ENCODE results near the gene TMX2.

DNA sequence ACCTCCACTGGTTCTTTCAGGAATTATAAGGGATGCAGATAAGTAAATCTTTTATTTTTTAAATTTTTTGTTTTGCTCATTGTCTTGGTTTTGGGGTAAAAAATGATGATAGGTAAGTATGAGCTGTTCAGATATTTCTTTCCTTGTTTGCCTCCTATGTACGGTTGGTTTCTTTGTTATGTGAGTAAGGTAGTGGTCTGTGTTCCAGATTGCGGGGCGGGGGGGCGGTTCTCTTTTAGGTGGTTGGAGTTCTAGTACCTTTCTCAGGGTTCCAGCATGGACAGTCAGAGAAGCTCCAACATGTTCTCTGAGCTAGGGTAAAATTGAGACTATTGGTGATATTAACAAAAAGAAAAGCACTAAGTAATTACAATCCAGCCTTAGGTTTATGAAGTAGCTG is 51.6 kb downstream of the TMX2 start:
- TF ChIP-seq, protein P1, sequence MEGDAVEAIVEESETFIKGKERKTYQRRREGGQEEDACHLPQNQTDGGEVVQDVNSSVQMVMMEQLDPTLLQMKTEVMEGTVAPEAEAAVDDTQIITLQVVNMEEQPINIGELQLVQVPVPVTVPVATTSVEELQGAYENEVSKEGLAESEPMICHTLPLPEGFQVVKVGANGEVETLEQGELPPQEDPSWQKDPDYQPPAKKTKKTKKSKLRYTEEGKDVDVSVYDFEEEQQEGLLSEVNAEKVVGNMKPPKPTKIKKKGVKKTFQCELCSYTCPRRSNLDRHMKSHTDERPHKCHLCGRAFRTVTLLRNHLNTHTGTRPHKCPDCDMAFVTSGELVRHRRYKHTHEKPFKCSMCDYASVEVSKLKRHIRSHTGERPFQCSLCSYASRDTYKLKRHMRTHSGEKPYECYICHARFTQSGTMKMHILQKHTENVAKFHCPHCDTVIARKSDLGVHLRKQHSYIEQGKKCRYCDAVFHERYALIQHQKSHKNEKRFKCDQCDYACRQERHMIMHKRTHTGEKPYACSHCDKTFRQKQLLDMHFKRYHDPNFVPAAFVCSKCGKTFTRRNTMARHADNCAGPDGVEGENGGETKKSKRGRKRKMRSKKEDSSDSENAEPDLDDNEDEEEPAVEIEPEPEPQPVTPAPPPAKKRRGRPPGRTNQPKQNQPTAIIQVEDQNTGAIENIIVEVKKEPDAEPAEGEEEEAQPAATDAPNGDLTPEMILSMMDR (IDR thresholded peaks at IDR 0.05 in 2 of 3, conservative IDR thresholded peaks at IDR 0.05 in 1 of 3; ENCODE audit: control insufficient read depth in 2 of 3, extremely low read depth in 1 of 3, insufficient read depth in 1 of 3, low read depth in 3 of 3, low read length in 3 of 3): no peak
- TF ChIP-seq TAF1 (IDR thresholded peaks at IDR 0.05; ENCODE audit: borderline replicate concordance, low read depth, low read length): no peak
- TF ChIP-seq, protein P2, sequence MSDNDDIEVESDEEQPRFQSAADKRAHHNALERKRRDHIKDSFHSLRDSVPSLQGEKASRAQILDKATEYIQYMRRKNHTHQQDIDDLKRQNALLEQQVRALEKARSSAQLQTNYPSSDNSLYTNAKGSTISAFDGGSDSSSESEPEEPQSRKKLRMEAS (IDR thresholded peaks at IDR 0.05; ENCODE audit: low read depth, low read length): no peak
- TF ChIP-seq NFYB (IDR thresholded peaks at IDR 0.05; ENCODE audit: insufficient read depth, low read depth, low read length): no peak
- TF ChIP-seq EP300 (IDR thresholded peaks at IDR 0.05; ENCODE audit: borderline replicate concordance in 1 of 2, control insufficient read depth in 1 of 2, low read depth in 2 of 2, low read length in 2 of 2): no peak
- TF ChIP-seq CHD2 (IDR thresholded peaks at IDR 0.05; ENCODE audit: borderline replicate concordance, low read depth, low read length): no peak
- TF ChIP-seq, protein P3, sequence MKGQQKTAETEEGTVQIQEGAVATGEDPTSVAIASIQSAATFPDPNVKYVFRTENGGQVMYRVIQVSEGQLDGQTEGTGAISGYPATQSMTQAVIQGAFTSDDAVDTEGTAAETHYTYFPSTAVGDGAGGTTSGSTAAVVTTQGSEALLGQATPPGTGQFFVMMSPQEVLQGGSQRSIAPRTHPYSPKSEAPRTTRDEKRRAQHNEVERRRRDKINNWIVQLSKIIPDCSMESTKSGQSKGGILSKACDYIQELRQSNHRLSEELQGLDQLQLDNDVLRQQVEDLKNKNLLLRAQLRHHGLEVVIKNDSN (IDR thresholded peaks at IDR 0.05; ENCODE audit: borderline replicate concordance, extremely low read length, insufficient read depth, low read depth, low read length): no peak
- TF ChIP-seq, protein P4, sequence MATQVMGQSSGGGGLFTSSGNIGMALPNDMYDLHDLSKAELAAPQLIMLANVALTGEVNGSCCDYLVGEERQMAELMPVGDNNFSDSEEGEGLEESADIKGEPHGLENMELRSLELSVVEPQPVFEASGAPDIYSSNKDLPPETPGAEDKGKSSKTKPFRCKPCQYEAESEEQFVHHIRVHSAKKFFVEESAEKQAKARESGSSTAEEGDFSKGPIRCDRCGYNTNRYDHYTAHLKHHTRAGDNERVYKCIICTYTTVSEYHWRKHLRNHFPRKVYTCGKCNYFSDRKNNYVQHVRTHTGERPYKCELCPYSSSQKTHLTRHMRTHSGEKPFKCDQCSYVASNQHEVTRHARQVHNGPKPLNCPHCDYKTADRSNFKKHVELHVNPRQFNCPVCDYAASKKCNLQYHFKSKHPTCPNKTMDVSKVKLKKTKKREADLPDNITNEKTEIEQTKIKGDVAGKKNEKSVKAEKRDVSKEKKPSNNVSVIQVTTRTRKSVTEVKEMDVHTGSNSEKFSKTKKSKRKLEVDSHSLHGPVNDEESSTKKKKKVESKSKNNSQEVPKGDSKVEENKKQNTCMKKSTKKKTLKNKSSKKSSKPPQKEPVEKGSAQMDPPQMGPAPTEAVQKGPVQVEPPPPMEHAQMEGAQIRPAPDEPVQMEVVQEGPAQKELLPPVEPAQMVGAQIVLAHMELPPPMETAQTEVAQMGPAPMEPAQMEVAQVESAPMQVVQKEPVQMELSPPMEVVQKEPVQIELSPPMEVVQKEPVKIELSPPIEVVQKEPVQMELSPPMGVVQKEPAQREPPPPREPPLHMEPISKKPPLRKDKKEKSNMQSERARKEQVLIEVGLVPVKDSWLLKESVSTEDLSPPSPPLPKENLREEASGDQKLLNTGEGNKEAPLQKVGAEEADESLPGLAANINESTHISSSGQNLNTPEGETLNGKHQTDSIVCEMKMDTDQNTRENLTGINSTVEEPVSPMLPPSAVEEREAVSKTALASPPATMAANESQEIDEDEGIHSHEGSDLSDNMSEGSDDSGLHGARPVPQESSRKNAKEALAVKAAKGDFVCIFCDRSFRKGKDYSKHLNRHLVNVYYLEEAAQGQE (IDR thresholded peaks at IDR 0.05; ENCODE audit: low read depth, low read length): no peak
- no peak for TF ChIP-seq HDGF (IDR thresholded peaks at IDR 0.05)
- TF ChIP-seq POLR2AphosphoS5 (IDR thresholded peaks at IDR 0.05; ENCODE audit: low read length): no peak
- TF ChIP-seq TARDBP (IDR thresholded peaks at IDR 0.05; ENCODE audit: borderline replicate concordance): no peak
- TF ChIP-seq SREBF1 (IDR thresholded peaks at IDR 0.05; ENCODE audit: low read length): no peak
- no peak for TF ChIP-seq STAT3 (IDR thresholded peaks at IDR 0.05; ENCODE audit: low read depth, low read length)
- no peak for TF ChIP-seq BHLHE40 (IDR thresholded peaks at IDR 0.05; ENCODE audit: borderline replicate concordance in 1 of 2, low read depth in 2 of 2, low read length in 1 of 2)
